Thyroid gland (tissue), 4 donors: Measurements from ENCODE around the gene TCF7L2. TPM values are rescaled to one million over a fixed set of nuclear protein-coding genes. Genes with fewer than 3 reads are reported as not detected.

Experiments
- DNase-seq, 2 donors: peaks; one replicate each; pipeline ENCODE4 v3.0.0-alpha.2; 2019
- H3K27ac ChIP-seq, 3 donors: fragments of 200-600 bp; sonication (generic); 1 replicate in 2 of 3; 2 replicates in 1 of 3; pipeline ENCODE4 v1.5.1; 2016 to 2019; ENCODE audit warnings: mild to moderate bottlenecking in 1 of 3, moderate library complexity in 1 of 3
- H3K27me3 ChIP-seq: fragments of 200-600 bp; sonication (generic); one replicate; pipeline ENCODE4 v1.5.1; 2019
- H3K36me3 ChIP-seq, 2 donors: fragments of 200-600 bp; sonication (generic); one replicate each; pipeline ENCODE4 v1.5.1; 2016 to 2019
- H3K4me1 ChIP-seq, 2 donors: fragments of 200-600 bp; sonication (generic); one replicate each; pipeline ENCODE4 v1.5.1; 2017 to 2019
- H3K4me3 ChIP-seq, 3 donors: fragments of 200-600 bp; sonication (generic); replicated peaks in 1 of 3; 1 replicate in 2 of 3; 2 replicates in 1 of 3; pipeline ENCODE4 v1.5.1; 2016; ENCODE audit warnings: mild to moderate bottlenecking in 1 of 3
- H3K9me3 ChIP-seq: fragments of 200-600 bp; sonication (generic); one replicate; pipeline ENCODE4 v1.5.1; 2017
- CTCF ChIP-seq, 6 experiments: fragments of 200-600 bp in 3 of 6; fragments of 450-650 bp in 3 of 6; sonication (generic) in 3 of 6; IDR thresholded peaks; one replicate each; pipeline ENCODE4 v1.5.1; 2016 to 2019; ENCODE audit warnings: antibody characterized with exemption in 6 of 6, mild to moderate bottlenecking in 2 of 6, inconsistent platforms in 1 of 6, moderate library complexity in 1 of 6
- POLR2A ChIP-seq, 2 donors: fragments of 450-650 bp; IDR thresholded peaks; one replicate each; pipeline ENCODE4 v1.6.1; 2017; ENCODE audit warnings: antibody characterized with exemption in 2 of 2, mild to moderate bottlenecking in 2 of 2, moderate library complexity in 1 of 2
- WGBS, 2 donors: methylation state at CpG; one replicate each; pipeline ENCODE4 v1.1.5; 2017; 5-methylcytosine and 5-hydroxymethylcytosine counted together
- intact Hi-C: fragments of 100-400 bp; cut with DNase I; formaldehyde crosslinking; loops from one replicate; pipeline ENCODE4 v1.15.1; 2023
- total RNA-seq, 4 donors: library from RNA; depleted of rRNA; stranded (reverse); fragments of >200 nt; gene quantifications; one replicate each; pipeline ENCODE4 v1.2.3, GENCODE V29; 2016

Gene TCF7L2
- total RNA-seq, 4 donors from 2014 or later, result 16.2 to 67.1 (median 25.3) TPM

- Histone ChIP-seq H3K4me1 (peaks cover 7 to 8% of the 10 kb centered on the region in 2 donors), H3K9me3 (no peaks in the 10 kb centered on the region), H3K4me3 (no peak overlapping the region), H3K27me3 (no peaks in the 10 kb centered on the region), H3K27ac (no peak overlapping the region), H3K36me3 (no peaks in the 10 kb centered on the region)
- intact Hi-C loops, result no loop called here
- 83 to 85% methylated on average over 12 of the region's 12 CpGs for WGBS, 2 donors
- no peak for TF ChIP-seq CTCF (IDR thresholded peaks at IDR 0.05)
- DNase-seq, result no peak
Measured at GRCh38 chr10:113111900-113112853, 162.1 kb downstream of the TCF7L2 start.

DNA sequence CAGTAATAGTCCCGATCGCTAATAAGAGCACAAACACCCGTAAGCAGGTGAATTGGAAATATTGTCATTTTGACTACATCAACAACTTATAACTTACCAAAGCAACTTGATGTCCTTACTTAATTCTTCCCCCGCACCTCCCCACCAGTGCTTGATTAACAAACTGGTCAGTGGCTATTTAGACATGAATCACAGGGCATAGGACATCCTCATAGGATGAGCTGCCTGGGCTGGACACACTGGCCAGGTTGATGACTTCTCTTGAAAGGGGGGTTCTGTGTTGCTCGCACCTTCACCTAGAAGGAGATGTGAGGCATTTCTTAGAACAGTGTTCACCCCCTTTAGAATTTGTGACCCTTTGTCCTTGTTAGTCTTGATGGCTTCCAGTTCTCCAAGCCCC is 163.2 kb downstream of the TCF7L2 start:
- Histone ChIP-seq H3K4me3 (no peak overlapping the region), H3K36me3 (no peaks in the 10 kb centered on the region), H3K9me3 (no peaks in the 10 kb centered on the region), H3K27me3 (no peaks in the 10 kb centered on the region), H3K27ac (no peak overlapping the region), H3K4me1 (peaks cover 5 to 8% of the 10 kb centered on the region in 2 donors)
- WGBS, 2 donors, result 93 to 96% methylated on average over 5 of the region's 5 CpGs
- no peak for DNase-seq
- intact Hi-C loops, result no loop called here
- TF ChIP-seq CTCF (IDR thresholded peaks at IDR 0.05) (no peak), POLR2A (IDR thresholded peaks at IDR 0.05) (no peak)

DNA sequence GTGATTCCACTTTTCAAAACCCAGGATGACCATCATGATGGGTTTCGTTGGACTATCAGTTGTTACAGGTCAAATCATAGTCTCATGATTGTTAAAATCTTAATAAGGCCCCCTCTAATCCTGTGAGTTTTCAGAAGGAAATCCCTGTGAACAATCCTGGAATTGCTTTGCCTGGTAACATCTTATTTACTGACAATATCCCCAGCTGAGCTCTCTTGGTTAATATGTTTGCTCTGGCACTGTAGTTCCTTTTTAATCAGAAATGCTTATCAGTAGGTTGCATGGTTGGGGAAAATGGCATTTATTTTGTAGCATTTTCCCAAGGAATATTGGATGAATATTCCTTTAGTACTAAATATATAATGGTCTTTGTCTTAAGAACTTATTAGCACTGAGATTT is 163.9 kb downstream of the TCF7L2 start:
- TF ChIP-seq POLR2A (IDR thresholded peaks at IDR 0.05), result no peak
- no peak for TF ChIP-seq CTCF (IDR thresholded peaks at IDR 0.05)
- peaks cover 5 to 8% of the 10 kb centered on the region in 2 donors for H3K4me1 ChIP-seq
- H3K36me3 ChIP-seq, result no peaks in the 10 kb centered on the region
- intact Hi-C loops, result no loop called here
- DNase-seq, result no peak
- H3K4me3 ChIP-seq, result no peak overlapping the region
- WGBS, 2 donors, result 35 to 74% methylated on average over 1 of the region's 1 CpG
- no peaks in the 10 kb centered on the region for H3K9me3 ChIP-seq
- H3K27me3 ChIP-seq, result no peaks in the 10 kb centered on the region
- H3K27ac ChIP-seq, result no peak overlapping the region

DNA sequence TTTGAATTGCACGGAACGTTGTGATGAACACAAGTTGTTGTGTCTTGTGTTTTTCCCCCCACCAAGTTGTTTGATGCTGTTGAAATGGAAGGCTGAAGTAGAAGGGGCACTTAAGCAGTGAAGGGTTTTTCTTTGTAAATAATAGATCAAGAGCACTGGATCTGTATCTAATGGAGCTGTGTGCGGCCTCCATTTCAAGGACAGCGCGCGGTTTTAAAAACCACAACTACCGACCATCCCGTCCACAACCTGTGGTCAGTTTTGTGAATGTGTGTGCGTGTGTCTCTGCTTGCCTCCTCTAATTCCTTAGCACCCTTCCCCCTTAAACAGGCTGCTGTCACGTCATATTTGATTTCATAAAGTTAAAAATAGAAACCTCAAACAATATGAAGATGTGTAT is 165.5 kb downstream of the TCF7L2 start:
- H3K27me3 ChIP-seq, result no peaks in the 10 kb centered on the region
- no peaks in the 10 kb centered on the region for H3K9me3 ChIP-seq
- no peak overlapping the region for H3K4me3 ChIP-seq
- no peak for TF ChIP-seq CTCF (IDR thresholded peaks at IDR 0.05)
- no peak for TF ChIP-seq POLR2A (IDR thresholded peaks at IDR 0.05)
- DNase-seq, result no peak
- H3K27ac ChIP-seq, result no peak overlapping the region
- H3K4me1 ChIP-seq, result peaks cover 5 to 8% of the 10 kb centered on the region in 2 donors
- 68 to 70% methylated on average over 10 of the region's 10 CpGs for WGBS, 2 donors
- H3K36me3 ChIP-seq, result no peaks in the 10 kb centered on the region
- intact Hi-C loops, result no loop called here

GRCh38 chr10:113118882-113119281 is 168.8 kb downstream of the TCF7L2 start:
- intact Hi-C loops, result no loop called here
- no peaks in the 10 kb centered on the region for H3K4me1 ChIP-seq
- H3K27me3 ChIP-seq, result no peaks in the 10 kb centered on the region
- DNase-seq, result no peak
- no peak overlapping the region for H3K27ac ChIP-seq
- H3K9me3 ChIP-seq, result no peaks in the 10 kb centered on the region
- H3K36me3 ChIP-seq, result no peaks in the 10 kb centered on the region
- TF ChIP-seq POLR2A (IDR thresholded peaks at IDR 0.05) (no peak), CTCF (IDR thresholded peaks at IDR 0.05) (no peak)
- 96% methylated on average over 15 of the region's 15 CpGs for WGBS, 2 donors
- H3K4me3 ChIP-seq, result no peak overlapping the region
